OCI-LY7 (cell line): ENCODE measurements around the gene FASTKD1. TPM values are rescaled to one million over a fixed set of nuclear protein-coding genes. Genes with fewer than 3 reads are reported as not detected.
"Not testable (repeated sequence)": the region's sequence is repeated elsewhere in the genome, so short reads cannot be mapped to it uniquely, and the experiment has no call there.

Source experiments
- BruUV-seq: library from RNA; stranded (reverse); fragments of 400-500 nt; replicated peaks from 2 replicates; lab custom pipeline; 2021; lab: Mats Ljungman, UMichigan
- CTCF ChIA-PET: fragments of 300-600 bp; sonication (Branson Sonifier 250); formaldehyde crosslinking; loops from one replicate; lab custom pipeline; 2022; ENCODE audit warnings: antibody characterized with exemption; ENCODE audit not compliant: unreplicated experiment; lab: Charles Lee
- POLR2A ChIA-PET: fragments of 300-600 bp; sonication (Branson Sonifier 250); formaldehyde crosslinking; loops from one replicate; lab custom pipeline; 2022; ENCODE audit warnings: antibody characterized with exemption; lab: Charles Lee
- DNase-seq: peaks from one replicate; pipeline ENCODE4 v3.0.0-alpha.2; 2015; ENCODE audit warnings: low spot score
- H2AFZ ChIP-seq: fragments of 200-600 bp; sonication (generic), shearing (Covaris generic); 2 replicates; pipeline ENCODE4 v1.6.1; 2014; ENCODE audit warnings: mild to moderate bottlenecking, antibody characterized with exemption, low read length, moderate library complexity
- H3K27ac ChIP-seq: fragments of 200-600 bp; sonication (generic); 2 replicates; pipeline ENCODE4 v1.5.1; 2014; ENCODE audit warnings: mixed run types, low read depth, mild to moderate bottlenecking, moderate library complexity, low read length, inconsistent platforms; ENCODE audit not compliant: poor library complexity, severe bottlenecking
- H3K36me3 ChIP-seq: fragments of 200-600 bp; sonication (generic); 2 replicates; pipeline ENCODE4 v1.6.1; 2014; ENCODE audit warnings: mild to moderate bottlenecking, antibody characterized with exemption, low read length, moderate library complexity, mixed read lengths; ENCODE audit not compliant: insufficient read depth
- H3K4me1 ChIP-seq: fragments of 200-600 bp; sonication (generic); 2 replicates; pipeline ENCODE4 v1.5.1; 2014; ENCODE audit warnings: mild to moderate bottlenecking, low read length; ENCODE audit not compliant: insufficient read depth, poor library complexity, severe bottlenecking
- H3K4me2 ChIP-seq: fragments of 200-600 bp; sonication (generic); 2 replicates; pipeline ENCODE4 v1.6.1; 2014; ENCODE audit warnings: mild to moderate bottlenecking, low read length
- H3K4me3 ChIP-seq: fragments of 200-600 bp; sonication (generic); 2 replicates; pipeline ENCODE4 v1.5.1; 2014; ENCODE audit warnings: mild to moderate bottlenecking, low read depth, low read length; ENCODE audit not compliant: poor library complexity, severe bottlenecking
- H3K79me2 ChIP-seq: fragments of 200-600 bp; sonication (generic); 2 replicates; pipeline ENCODE4 v1.6.1; 2016; ENCODE audit warnings: low read depth, mild to moderate bottlenecking, low read length, moderate library complexity, mixed read lengths; ENCODE audit not compliant: insufficient read depth
- H3K9me2 ChIP-seq: fragments of 200-600 bp; sonication (generic); 2 replicates; pipeline ENCODE4 v1.6.1; 2016; ENCODE audit warnings: mild to moderate bottlenecking, low read length, mixed read lengths; ENCODE audit not compliant: insufficient read depth
- H3K9me3 ChIP-seq: fragments of 200-600 bp; sonication (generic); 2 replicates; pipeline ENCODE4 v1.6.1; 2014; ENCODE audit warnings: mild to moderate bottlenecking, mixed run types, low read length, mixed read lengths
- H4K20me1 ChIP-seq: fragments of 200-600 bp; sonication (generic); 2 replicates; pipeline ENCODE4 v1.6.1; 2014; ENCODE audit warnings: mild to moderate bottlenecking, antibody characterized with exemption, low read length, moderate library complexity, mixed read lengths; ENCODE audit not compliant: insufficient read depth
- CTCF ChIP-seq: fragments of 200-600 bp; sonication (generic); conservative IDR thresholded peaks from 2 replicates; pipeline ENCODE4 v1.5.1; 2014; ENCODE audit warnings: mild to moderate bottlenecking, antibody characterized with exemption, low read length, moderate library complexity, mixed read lengths
- EZH2phosphoT487 ChIP-seq: fragments of 200-600 bp; sonication (generic); IDR thresholded peaks from 2 replicates; pipeline ENCODE4 v1.6.1; 2018; ENCODE audit warnings: low read depth, borderline replicate concordance, mild to moderate bottlenecking, mixed run types, antibody characterized with exemption, low read length, moderate library complexity, mixed read lengths
- intact Hi-C: fragments of 100-400 bp; cut with micrococcal nuclease; formaldehyde crosslinking; loops from one replicate; pipeline ENCODE4 v1.10.0; 2022; ENCODE audit not compliant: unreplicated experiment
- total RNA-seq, 2 experiments: library from RNA; depleted of rRNA in 1 of 2; stranded (reverse); fragments of >200 nt in 1 of 2; shearing (Covaris generic) in 1 of 2; gene quantifications; 2 replicates each; pipeline ENCODE4 v1.2.3, GENCODE V29; 2014 to 2022

Gene FASTKD1
- total RNA-seq, 2 experiments from 2014 or later, result 34.6 to 54.9 TPM

- TF ChIP-seq EZH2phosphoT487 (no peak), CTCF (no peak)
- H3K4me1 ChIP-seq, result peaks cover 10% of the 10 kb centered on the region
- H3K27ac ChIP-seq, result no peak overlapping the region
- H3K4me2 ChIP-seq, result no peak overlapping the region
- no peak for DNase-seq
- peaks cover 15% of the 10 kb centered on the region; the same call in 1 of the 2 replicates for H3K9me3 ChIP-seq
- H3K36me3 ChIP-seq, result peaks cover 10% of the 10 kb centered on the region
- H2AFZ ChIP-seq, result peak overlapping the region; percentile 83
- CTCF ChIA-PET, result no interaction called here
- H4K20me1 ChIP-seq, result peaks cover 16% of the 10 kb centered on the region; the same call in 1 of the 2 replicates
- H3K9me2 ChIP-seq, result no peaks in the 10 kb centered on the region
- POLR2A ChIA-PET, result interaction anchor here (0.9 to 4.3 kb wide), 3 partner anchors 8 to 16 kb away, joined by 4 to 39 read pairs (median 6); partner anchors contain the start of gene FASTKD1
- peaks cover 41% of the 10 kb centered on the region for H3K79me2 ChIP-seq
- H3K4me3 ChIP-seq, result no peak overlapping the region
- no TSS peak for BruUV-seq
- intact Hi-C loops, result loop anchor here (5.0 to 10.0 kb wide), 2 partner anchors 214 to 1339 kb away; partner anchors contain the start of genes SSB and STK39
Measured at GRCh38 chr2:169583518-169583917, 9.9 kb upstream of the FASTKD1 start.

- peaks cover 15% of the 10 kb centered on the region; the same call in 1 of the 2 replicates for H3K9me3 ChIP-seq
- H3K36me3 ChIP-seq, BruUV-seq, H3K4me2 ChIP-seq, H3K9me2 ChIP-seq, CTCF ChIA-PET, H3K4me3 ChIP-seq, H3K27ac ChIP-seq, H2AFZ ChIP-seq, DNase-seq, H3K4me1 ChIP-seq: not testable (repeated sequence)
- peaks cover 33% of the 10 kb centered on the region for H3K79me2 ChIP-seq
- POLR2A ChIA-PET, result interaction anchor here (0.6 to 4.3 kb wide), 4 partner anchors 9 to 345 kb away, joined by 3 to 39 read pairs (median 5); partner anchors contain the start of gene FASTKD1
- intact Hi-C loops, result loop anchor here (5.0 to 10.0 kb wide), 2 partner anchors 215 to 1338 kb away; partner anchors contain the start of genes SSB and STK39
- peaks cover 16% of the 10 kb centered on the region; the same call in 1 of the 2 replicates for H4K20me1 ChIP-seq
Measured at GRCh38 chr2:169582552-169583266, 9.0 kb upstream of the FASTKD1 start.

DNA sequence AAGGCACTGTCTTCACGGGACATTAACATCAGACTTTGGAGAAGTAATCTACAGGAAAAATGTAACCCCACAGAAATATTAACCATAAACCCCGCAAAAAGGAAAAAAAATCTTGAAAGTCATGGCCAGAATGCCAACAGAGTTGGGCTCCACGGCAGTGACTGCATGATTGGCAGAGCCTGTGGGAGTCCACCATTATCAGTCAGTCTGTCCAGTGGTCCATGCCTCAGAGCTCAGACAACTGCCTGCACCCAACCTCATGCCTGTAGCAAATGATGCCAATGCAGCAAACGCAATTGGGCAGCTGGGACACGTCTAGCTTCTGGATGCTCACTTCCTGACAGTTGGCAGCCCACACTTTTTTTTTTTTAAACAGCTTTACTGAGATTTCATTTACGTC, 5.4 kb upstream of the FASTKD1 start:
- CTCF ChIA-PET, result no interaction called here
- no peaks in the 10 kb centered on the region for H3K9me2 ChIP-seq
- H3K36me3 ChIP-seq, result no peaks in the 10 kb centered on the region
- H3K4me3 ChIP-seq, result no peak overlapping the region
- no peak for TF ChIP-seq CTCF
- no peak for TF ChIP-seq EZH2phosphoT487
- H3K27ac ChIP-seq, result no peak overlapping the region
- POLR2A ChIA-PET, result interaction anchor here (0.8 kb wide), 1 partner anchor 13 kb away, joined by 6 read pairs; no protein-coding TSS in a partner anchor
- no peak overlapping the region for H3K4me2 ChIP-seq
- H4K20me1 ChIP-seq, result no peaks in the 10 kb centered on the region
- intact Hi-C loops, result no loop called here
- DNase-seq, result no peak
- no TSS peak for BruUV-seq
- no peaks in the 10 kb centered on the region for H3K79me2 ChIP-seq
- H3K9me3 ChIP-seq, result peaks cover 15% of the 10 kb centered on the region; the same call in 1 of the 2 replicates
- no peak overlapping the region for H2AFZ ChIP-seq
- H3K4me1 ChIP-seq, result no peaks in the 10 kb centered on the region

DNA sequence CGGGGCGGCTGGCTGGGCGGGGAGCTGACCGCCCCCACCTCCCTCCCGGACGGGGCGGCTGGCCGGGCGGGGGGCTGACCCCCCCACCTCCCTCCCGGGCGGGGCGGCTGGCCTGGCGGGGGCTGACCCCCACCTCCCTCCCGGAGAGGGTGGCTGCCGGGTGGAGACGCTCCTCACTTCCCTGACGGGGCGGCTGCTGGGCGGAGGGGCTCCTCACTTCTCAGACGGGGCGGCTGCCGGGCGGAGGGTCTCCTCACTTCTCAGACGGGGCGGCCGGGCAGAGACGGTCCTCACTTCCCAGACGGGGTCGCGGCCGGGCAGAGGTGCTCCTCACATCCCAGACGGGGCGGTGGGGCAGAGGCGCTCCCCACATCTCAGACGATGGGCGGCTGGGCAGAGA, 1.6 kb upstream of the FASTKD1 start:
- H2AFZ ChIP-seq, BruUV-seq, CTCF ChIA-PET, H3K9me2 ChIP-seq, H3K4me3 ChIP-seq, H3K27ac ChIP-seq, POLR2A ChIA-PET, H3K9me3 ChIP-seq, intact Hi-C loops, H3K4me2 ChIP-seq, H4K20me1 ChIP-seq, DNase-seq: not testable (repeated sequence)
- Histone ChIP-seq H3K36me3 (peaks cover 12% of the 10 kb centered on the region), H3K79me2 (peaks cover 32% of the 10 kb centered on the region), H3K4me1 (peaks cover 16% of the 10 kb centered on the region)
